Neural cell (in vitro differentiated cells): Measurements from ENCODE around the gene CTBP2. TPM values are rescaled to one million over a fixed set of nuclear protein-coding genes. Genes with fewer than 3 reads are reported as not detected.
A peak's percentile ranks its signal among the peaks of the same experiment; 100 is the strongest.

Source experiments
- H2AFZ ChIP-seq: fragments of 200-600, 300-800 bp; sonication (generic), shearing (Covaris generic); 2 replicates; pipeline ENCODE4 v1.6.0; 2014; ENCODE audit warnings: low read depth, mild to moderate bottlenecking, antibody characterized with exemption, low read length, moderate library complexity
- H3F3A ChIP-seq: fragments of 200-600 bp; shearing (Covaris generic); 2 replicates; pipeline ENCODE4 v1.6.1; 2016; ENCODE audit warnings: mild to moderate bottlenecking, moderate library complexity, mixed read lengths, antibody characterized with exemption, low read length; ENCODE audit not compliant: insufficient read depth, poor library complexity, severe bottlenecking
- H3K27ac ChIP-seq: fragments of 200-600, 300-800 bp; sonication (generic), shearing (Covaris generic); 2 replicates; pipeline ENCODE4 v1.5.1; 2014; ENCODE audit warnings: mild to moderate bottlenecking, low read length, moderate library complexity
- H3K27me3 ChIP-seq: fragments of 300-800, 200-600 bp; sonication (generic), shearing (Covaris generic); 2 replicates; pipeline ENCODE4 v1.6.0; 2014; ENCODE audit warnings: mild to moderate bottlenecking, low read depth, low read length, moderate library complexity; ENCODE audit not compliant: insufficient read depth
- H3K36me3 ChIP-seq: fragments of 300-800, 200-600 bp; sonication (generic), shearing (Covaris generic); 2 replicates; pipeline ENCODE4 v1.5.1; 2014; ENCODE audit warnings: mild to moderate bottlenecking, antibody characterized with exemption, low read length, moderate library complexity; ENCODE audit not compliant: insufficient read depth
- H3K4me2 ChIP-seq: fragments of 300-800, 200-600 bp; sonication (generic), shearing (Covaris generic); 2 replicates; pipeline ENCODE4 v1.6.0; 2014; ENCODE audit warnings: mild to moderate bottlenecking, low read length
- H3K4me3 ChIP-seq: fragments of 300-800, 200-600 bp; sonication (generic), shearing (Covaris generic); 2 replicates; pipeline ENCODE4 v1.5.1; 2014; ENCODE audit warnings: mild to moderate bottlenecking, low read length, moderate library complexity
- H3K79me2 ChIP-seq: fragments of 200-600 bp; shearing (Covaris generic); replicated peaks from 2 replicates; pipeline ENCODE4 v1.6.0; 2014; ENCODE audit warnings: mild to moderate bottlenecking, low read length, moderate library complexity; ENCODE audit not compliant: insufficient read depth
- H3K9ac ChIP-seq: fragments of 300-800, 200-600 bp; sonication (generic), shearing (Covaris generic); 2 replicates; pipeline ENCODE4 v1.6.1; 2016; ENCODE audit warnings: mild to moderate bottlenecking, low read length, mixed read lengths
- H3K9me2 ChIP-seq: fragments of 200-600 bp; shearing (Covaris generic); 2 replicates; pipeline ENCODE4 v1.6.1; 2016; ENCODE audit warnings: mild to moderate bottlenecking, low read length, mixed read lengths; ENCODE audit not compliant: insufficient read depth
- H3K9me3 ChIP-seq: fragments of 200-600, 300-800 bp; sonication (generic), shearing (Covaris generic); 2 replicates; pipeline ENCODE4 v1.6.1; 2016; ENCODE audit warnings: mild to moderate bottlenecking, mixed run types, low read length, moderate library complexity, mixed read lengths
- H4K20me1 ChIP-seq: fragments of 200-600 bp; shearing (Covaris generic); 2 replicates; pipeline ENCODE4 v1.6.1; 2016; ENCODE audit warnings: mild to moderate bottlenecking, mixed run types; ENCODE audit not compliant: insufficient read depth
- CTCF ChIP-seq: fragments of 450-650 bp; IDR thresholded peaks from 2 replicates; pipeline ENCODE4 v1.5.1; 2014; ENCODE audit warnings: antibody characterized with exemption, mild to moderate bottlenecking, moderate library complexity; ENCODE audit not compliant: poor library complexity, severe bottlenecking
- EP300 ChIP-seq: fragments of 450-650 bp; conservative IDR thresholded peaks from 2 replicates; pipeline ENCODE4 v1.6.1; 2014; ENCODE audit warnings: antibody characterized with exemption, mild to moderate bottlenecking, moderate library complexity; ENCODE audit not compliant: poor library complexity, severe bottlenecking
- EZH2 ChIP-seq: fragments of 200-600, 300-800 bp; shearing (Covaris generic), sonication (generic); IDR thresholded peaks from 2 replicates; pipeline ENCODE4 v1.6.1; 2014; ENCODE audit warnings: antibody characterized with exemption, low read length, borderline replicate concordance, mild to moderate bottlenecking; ENCODE audit not compliant: insufficient read depth, poor library complexity, severe bottlenecking
- MXI1 ChIP-seq: fragments of 450-650 bp; conservative IDR thresholded peaks from 2 replicates; pipeline ENCODE4 v1.6.1; 2014; ENCODE audit warnings: antibody characterized with exemption, mild to moderate bottlenecking; ENCODE audit not compliant: poor library complexity, severe bottlenecking
- POLR2AphosphoS5 ChIP-seq: IDR thresholded peaks from 2 replicates; pipeline ENCODE4 v1.6.1; 2012
- RAD21 ChIP-seq: fragments of 450-650 bp; conservative IDR thresholded peaks from 2 replicates; pipeline ENCODE4 v1.6.1; 2014; ENCODE audit warnings: antibody characterized with exemption, mild to moderate bottlenecking, moderate library complexity
- REST ChIP-seq: IDR thresholded peaks from 2 replicates; pipeline ENCODE4 v1.6.1; 2012; ENCODE audit warnings: borderline replicate concordance
- SMC3 ChIP-seq: fragments of 450-650 bp; conservative IDR thresholded peaks from 2 replicates; pipeline ENCODE4 v1.6.1; 2014; ENCODE audit warnings: antibody characterized with exemption, mild to moderate bottlenecking, moderate library complexity; ENCODE audit not compliant: poor library complexity
- TAF1 ChIP-seq: IDR thresholded peaks from 2 replicates; pipeline ENCODE4 v1.6.1; 2012; ENCODE audit warnings: low read depth
- polyA plus RNA-seq: library from polyadenylated mRNA; depleted of rRNA; stranded (reverse); fragments of >200 nt; gene quantifications from 2 replicates; pipeline ENCODE4 v1.2.3, GENCODE V29; 2014

CTBP2 gene
- polyA plus RNA-seq, 1 donor from 2014 or later: 59.5 TPM

- H2AFZ ChIP-seq: no peak overlapping the region
- H3K79me2 ChIP-seq: peaks cover 91% of the 10 kb centered on the region
- no peak overlapping the region for H3K4me2 ChIP-seq
- H4K20me1 ChIP-seq: no peaks in the 10 kb centered on the region
- H3K9me3 ChIP-seq: no peaks in the 10 kb centered on the region
- no peaks in the 10 kb centered on the region for H3K27me3 ChIP-seq
- no peaks in the 10 kb centered on the region for H3K9me2 ChIP-seq
- H3K36me3 ChIP-seq: no peaks in the 10 kb centered on the region
- H3K4me3 ChIP-seq: no peak overlapping the region
- no peak for TF ChIP-seq RAD21
- no peak for TF ChIP-seq CTCF
- TF ChIP-seq REST: no peak
- TF ChIP-seq SMC3: no peak
- TF ChIP-seq EZH2: no peak
- no peak for TF ChIP-seq EP300
- no peak for TF ChIP-seq TAF1
- no peak for TF ChIP-seq POLR2AphosphoS5
- TF ChIP-seq MXI1: no peak
- no peak overlapping the region for H3K9ac ChIP-seq
- H3K27ac ChIP-seq: no peak overlapping the region
- no peaks in the 10 kb centered on the region for H3F3A ChIP-seq
Observed at GRCh38 chr10:125125951-125126735, 34.2 kb downstream of the CTBP2 start.

GRCh38 chr10:125124907-125125306 is 35.5 kb downstream of the CTBP2 start:
- Histone ChIP-seq H3K9me2 (no peaks in the 10 kb centered on the region), H3K9me3 (no peaks in the 10 kb centered on the region), H3K4me3 (peak overlapping the region; percentile 35), H2AFZ (no peak overlapping the region), H3K36me3 (no peaks in the 10 kb centered on the region), H3K9ac (no peak overlapping the region), H4K20me1 (no peaks in the 10 kb centered on the region), H3K27ac (no peak overlapping the region), H3F3A (no peaks in the 10 kb centered on the region), H3K4me2 (peak overlapping the region; percentile 1), H3K79me2 (peaks cover 93% of the 10 kb centered on the region), H3K27me3 (no peaks in the 10 kb centered on the region)
- TF ChIP-seq TAF1 (no peak), POLR2AphosphoS5 (no peak), EZH2 (no peak), MXI1 (no peak), REST (no peak), RAD21 (no peak), EP300 (no peak), CTCF (no peak), SMC3 (no peak)
